Gastrocnemius medialis (tissue), 4 donors: ENCODE results near the gene DCLRE1A. TPM values are rescaled to one million over a fixed set of nuclear protein-coding genes. Genes with fewer than 3 reads are reported as not detected.

ENCODE experiments used
- ATAC-seq, 2 donors: fragments of 150-250 bp; one replicate each; pipeline ENCODE4 v1.9.1; 2016
- DNase-seq, 2 donors: peaks; one replicate each; pipeline ENCODE4 v3.0.0-alpha.2; 2019
- H3K27ac ChIP-seq, 4 donors: fragments of 200-600 bp; sonication (generic); 1 replicate in 1 of 4; 2 replicates in 3 of 4; pipeline ENCODE4 v1.5.1; 2016 to 2018; ENCODE audit warnings: mild to moderate bottlenecking in 2 of 4, moderate library complexity in 1 of 4
- H3K27me3 ChIP-seq, 3 donors: fragments of 200-600 bp; sonication (generic) in 2 of 3; 1 replicate in 1 of 3; 2 replicates in 2 of 3; pipeline versions ENCODE4 v1.5.1 to v1.6.0; 2016 to 2019; ENCODE audit warnings: mild to moderate bottlenecking in 1 of 3, moderate library complexity in 1 of 3
- H3K36me3 ChIP-seq, 2 donors: fragments of 200-600 bp; sonication (generic) in 1 of 2; one replicate each; pipeline ENCODE4 v1.5.1; 2017 to 2018
- H3K4me1 ChIP-seq, 2 donors: fragments of 200-600 bp; sonication (generic) in 1 of 2; one replicate each; pipeline ENCODE4 v1.5.1; 2016 to 2017; ENCODE audit warnings: mild to moderate bottlenecking in 2 of 2
- H3K4me3 ChIP-seq, 4 donors: fragments of 200-600 bp; sonication (generic) in 3 of 4; 1 replicate in 1 of 4; 2 replicates in 3 of 4; pipeline ENCODE4 v1.5.1; 2016 to 2019; ENCODE audit warnings: mild to moderate bottlenecking in 2 of 4
- H3K9me3 ChIP-seq, 3 donors: fragments of 200-600 bp; sonication (generic) in 2 of 3; 1 replicate in 1 of 3; 2 replicates in 2 of 3; pipeline ENCODE4 v1.5.1; 2016 to 2019
- POLR2A ChIP-seq, 2 donors: fragments of 450-650 bp; IDR thresholded peaks; one replicate each; pipeline ENCODE4 v1.6.1; 2017; ENCODE audit warnings: antibody characterized with exemption in 2 of 2, mild to moderate bottlenecking in 2 of 2, moderate library complexity in 2 of 2
- in situ Hi-C, 4 donors: fragments of 200-750 bp; cut with MboI; loops; one replicate each; pipeline versions ENCODE4 v1.15.0 to v1.8.0; 2017; ENCODE audit warnings: low sequenced_read_pairs in 4 of 4
- intact Hi-C: fragments of 100-400 bp; cut with DNase I; formaldehyde crosslinking; loops from one replicate; pipeline ENCODE4 v1.15.1; 2023; ENCODE audit warnings: low total_unique reads
- total RNA-seq, 4 donors: library from RNA; depleted of rRNA; stranded (reverse); fragments of >200 nt; gene quantifications; one replicate each; pipeline versions ENCODE4 v1.1.0 to v1.2.3, GENCODE V29; 2016
- TF ChIP-seq, protein P1 (sequence below), 5 experiments: fragments of 450-650 bp in 3 of 5; fragments of 200-600 bp in 2 of 5; sonication (generic) in 2 of 5; IDR thresholded peaks in 4 of 5; conservative IDR thresholded peaks in 1 of 5; 1 replicate in 4 of 5; 2 replicates in 1 of 5; pipeline ENCODE4 v1.5.1; 2016 to 2019; ENCODE audit warnings: antibody characterized with exemption in 5 of 5, mild to moderate bottlenecking in 3 of 5, moderate library complexity in 3 of 5

DCLRE1A gene
- total RNA-seq, 4 donors from 2014 or later = 2.6 to 4.7 (median 3.8) TPM

DNA sequence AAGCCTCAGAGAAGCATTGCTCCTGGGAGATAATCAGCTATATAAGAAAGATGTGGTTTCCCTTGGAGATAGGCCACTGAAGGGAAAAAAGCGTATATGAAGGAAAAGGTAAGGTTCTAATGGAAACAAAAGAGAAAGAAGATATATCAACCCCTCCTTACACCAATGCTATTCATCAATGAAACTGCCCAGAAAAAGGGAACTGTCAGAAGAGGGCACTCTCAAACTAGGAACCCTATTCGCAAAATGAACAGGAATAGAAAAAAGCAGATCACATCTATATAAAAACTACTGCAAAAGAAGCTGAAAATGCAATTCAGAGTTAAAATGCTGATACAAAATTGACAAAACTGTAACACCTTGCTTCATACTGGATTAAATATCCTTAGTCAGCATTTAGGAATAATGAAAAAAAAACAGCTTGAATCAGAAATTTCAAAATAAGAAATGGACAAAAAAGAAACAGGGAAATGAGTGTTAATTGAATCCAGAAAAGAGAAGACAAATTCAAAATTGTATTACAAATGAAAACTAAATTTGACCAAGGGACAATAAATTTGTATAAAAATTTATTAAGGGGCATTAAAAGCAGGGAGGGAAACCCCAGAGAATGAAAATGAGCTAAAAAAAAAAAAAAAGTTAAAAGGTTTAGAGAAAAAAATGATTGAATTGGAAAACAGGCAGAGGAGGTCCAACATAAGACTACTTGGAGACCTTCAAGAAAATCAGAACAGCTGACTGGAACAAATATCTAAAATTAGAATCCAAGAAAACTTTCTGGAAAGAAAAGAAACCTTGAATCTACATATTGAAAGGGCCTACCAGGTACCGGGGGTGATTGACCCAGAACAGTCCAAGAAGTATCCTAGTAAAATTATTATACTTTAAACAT, 18.5 kb upstream of the DCLRE1A start:
- peaks cover 4 to 5% of the 10 kb centered on the region in 2 donors for H3K4me1 ChIP-seq

DNA sequence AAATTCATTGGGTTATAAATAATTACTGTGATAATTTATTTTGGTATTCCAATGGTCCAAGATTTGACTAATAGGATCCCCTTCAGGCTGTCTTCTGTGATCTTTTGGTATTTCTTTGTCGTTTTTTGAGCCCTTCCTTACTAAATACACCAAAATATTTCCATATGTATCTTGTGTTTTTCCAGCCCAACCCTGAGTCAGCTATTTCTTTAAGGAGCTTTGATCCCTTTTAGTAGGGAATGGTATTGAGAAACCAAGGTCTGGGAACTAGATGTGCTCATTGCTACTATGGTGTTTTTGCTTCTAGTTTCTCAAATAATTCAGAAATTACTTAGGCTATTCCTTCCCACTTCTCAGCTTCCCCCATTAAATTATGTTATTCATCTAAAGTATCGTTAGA, 15.9 kb upstream of the DCLRE1A start:
- DNase-seq (no peak), ATAC-seq (no peak)
- intact Hi-C loops = no loop called here
- peaks cover 2 to 11% of the 10 kb centered on the region in 2 donors for H3K36me3 ChIP-seq
- peaks cover 0 to 11% (median 4%) of the 10 kb centered on the region in 3 donors for H3K9me3 ChIP-seq
- in situ Hi-C loops = no loop called here
- TF ChIP-seq, protein P1, sequence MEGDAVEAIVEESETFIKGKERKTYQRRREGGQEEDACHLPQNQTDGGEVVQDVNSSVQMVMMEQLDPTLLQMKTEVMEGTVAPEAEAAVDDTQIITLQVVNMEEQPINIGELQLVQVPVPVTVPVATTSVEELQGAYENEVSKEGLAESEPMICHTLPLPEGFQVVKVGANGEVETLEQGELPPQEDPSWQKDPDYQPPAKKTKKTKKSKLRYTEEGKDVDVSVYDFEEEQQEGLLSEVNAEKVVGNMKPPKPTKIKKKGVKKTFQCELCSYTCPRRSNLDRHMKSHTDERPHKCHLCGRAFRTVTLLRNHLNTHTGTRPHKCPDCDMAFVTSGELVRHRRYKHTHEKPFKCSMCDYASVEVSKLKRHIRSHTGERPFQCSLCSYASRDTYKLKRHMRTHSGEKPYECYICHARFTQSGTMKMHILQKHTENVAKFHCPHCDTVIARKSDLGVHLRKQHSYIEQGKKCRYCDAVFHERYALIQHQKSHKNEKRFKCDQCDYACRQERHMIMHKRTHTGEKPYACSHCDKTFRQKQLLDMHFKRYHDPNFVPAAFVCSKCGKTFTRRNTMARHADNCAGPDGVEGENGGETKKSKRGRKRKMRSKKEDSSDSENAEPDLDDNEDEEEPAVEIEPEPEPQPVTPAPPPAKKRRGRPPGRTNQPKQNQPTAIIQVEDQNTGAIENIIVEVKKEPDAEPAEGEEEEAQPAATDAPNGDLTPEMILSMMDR (IDR thresholded peaks at IDR 0.05 in 4 of 5, conservative IDR thresholded peaks at IDR 0.05 in 1 of 5) = no peak
- no peak for TF ChIP-seq POLR2A (IDR thresholded peaks at IDR 0.05)
- no peaks in the 10 kb centered on the region for H3K27me3 ChIP-seq
- no peak overlapping the region for H3K27ac ChIP-seq
- H3K4me1 ChIP-seq = peaks cover 12 to 13% of the 10 kb centered on the region in 2 donors
- no peak overlapping the region for H3K4me3 ChIP-seq

More for the DNA sequence above, 18.5 kb upstream of the DCLRE1A start:
- intact Hi-C loops = no loop called here
- Histone ChIP-seq H3K27me3 (no peaks in the 10 kb centered on the region), H3K4me3 (no peak overlapping the region), H3K9me3 (peaks cover 0 to 11% (median 4%) of the 10 kb centered on the region in 3 donors), H3K27ac (no peak overlapping the region), H3K36me3 (peaks cover 2 to 19% of the 10 kb centered on the region in 2 donors)
- no peak for ATAC-seq
- no peak for DNase-seq
- no peak for TF ChIP-seq POLR2A (IDR thresholded peaks at IDR 0.05)
- TF ChIP-seq, protein P1 (IDR thresholded peaks at IDR 0.05 in 4 of 5, conservative IDR thresholded peaks at IDR 0.05 in 1 of 5) = no peak
- in situ Hi-C loops = no loop called here

DNA sequence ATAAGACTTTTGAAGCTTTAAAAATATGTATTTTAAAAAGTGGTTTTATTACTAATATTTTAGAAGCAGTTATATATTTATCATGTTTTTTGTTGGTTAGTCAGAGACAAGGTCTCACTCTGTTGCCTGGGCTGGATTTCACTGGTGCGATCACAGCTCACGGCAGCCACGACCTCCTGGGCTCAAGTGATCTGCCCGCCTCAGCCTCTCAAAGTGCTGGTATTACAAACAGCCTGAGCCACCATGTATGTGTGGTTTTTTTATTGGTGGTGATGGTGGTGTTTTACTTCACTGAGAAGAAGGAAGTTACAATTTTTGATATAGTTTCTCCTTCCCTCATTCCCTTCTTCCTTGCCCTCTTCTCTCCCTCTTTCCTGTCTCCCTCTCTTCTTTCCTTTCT, 14.0 kb upstream of the DCLRE1A start:
- H3K4me1 ChIP-seq = peaks cover 12 to 13% of the 10 kb centered on the region in 2 donors
- H3K36me3 ChIP-seq = peaks cover 2 to 28% of the 10 kb centered on the region in 2 donors
- intact Hi-C loops (no loop called here), in situ Hi-C loops (no loop called here)
- no peak overlapping the region for H3K27ac ChIP-seq
- no peak for DNase-seq
- H3K9me3 ChIP-seq = peaks cover 0 to 10% (median 4%) of the 10 kb centered on the region in 3 donors
- H3K27me3 ChIP-seq = no peaks in the 10 kb centered on the region
- no peak overlapping the region for H3K4me3 ChIP-seq
- TF ChIP-seq, protein P1 (IDR thresholded peaks at IDR 0.05 in 4 of 5, conservative IDR thresholded peaks at IDR 0.05 in 1 of 5) = no peak
- TF ChIP-seq POLR2A (IDR thresholded peaks at IDR 0.05) = no peak
- no peak for ATAC-seq

DNA sequence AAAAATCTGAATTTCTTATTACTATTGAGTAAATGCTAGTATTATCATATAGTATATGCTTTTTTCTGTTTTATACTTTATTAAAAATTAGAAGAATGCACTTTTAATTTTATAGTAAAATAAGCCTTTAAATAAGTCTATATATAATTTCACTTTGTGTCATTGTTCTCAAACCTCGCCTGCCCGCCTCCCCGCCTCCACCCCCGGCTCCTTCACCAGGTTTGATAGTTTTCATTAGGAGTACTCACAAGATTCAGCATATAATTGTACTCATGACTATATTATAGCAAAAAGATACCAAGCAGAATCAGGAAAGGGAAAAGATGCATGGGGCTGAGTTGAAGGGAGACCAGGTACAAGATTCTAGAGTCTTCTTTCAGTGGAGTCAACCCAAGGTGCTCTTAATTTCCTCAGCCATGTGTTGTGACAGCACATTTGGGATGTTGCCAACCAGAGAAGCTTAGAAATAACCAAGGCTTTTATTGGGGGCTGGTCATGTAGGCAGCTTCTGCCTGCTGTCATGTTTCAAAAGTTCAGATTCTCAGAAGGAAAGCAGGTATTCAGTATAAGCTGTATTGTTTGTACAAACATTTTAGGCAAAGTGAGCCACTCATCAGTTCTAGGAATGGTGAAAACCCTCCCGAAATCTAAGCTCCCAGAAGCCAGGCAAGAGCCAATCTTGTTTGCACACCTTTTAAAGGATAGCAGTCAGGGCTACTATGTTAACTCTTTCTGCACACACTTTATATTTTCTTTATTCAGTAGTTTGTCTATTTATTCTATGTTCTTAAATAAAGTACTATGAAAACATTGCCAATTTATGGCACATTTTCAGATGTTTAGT, 12.9 kb upstream of the DCLRE1A start:
- ATAC-seq (no peak), DNase-seq (no peak)
- no peak for TF ChIP-seq POLR2A (IDR thresholded peaks at IDR 0.05)
- TF ChIP-seq, protein P1 (IDR thresholded peaks at IDR 0.05 in 4 of 5, conservative IDR thresholded peaks at IDR 0.05 in 1 of 5) = no peak
- Histone ChIP-seq H3K27ac (no peak overlapping the region), H3K36me3 (peaks cover 0 to 24% of the 10 kb centered on the region in 2 donors), H3K9me3 (no peaks in the 10 kb centered on the region), H3K27me3 (no peaks in the 10 kb centered on the region), H3K4me1 (peaks cover 12 to 13% of the 10 kb centered on the region in 2 donors), H3K4me3 (no peak overlapping the region)
- in situ Hi-C loops (no loop called here), intact Hi-C loops (no loop called here)
